T-helper 1 cell treated with Interleukin-12 subunit alpha and Interleukin-12 subunit beta and Interleukin-4 antibody, amounts not matched to agents 30 ng/mL and 1 ng/mL, for 36 hours (primary cell): Measurements from ENCODE around the gene EPS8L1. TPM values are rescaled to one million over a fixed set of nuclear protein-coding genes. Genes with fewer than 3 reads are reported as not detected.
"Not testable (repeated sequence)": the region's sequence is repeated elsewhere in the genome, so short reads cannot be mapped to it uniquely, and the experiment has no call there.

ENCODE experiments used
- intact Hi-C: fragments of 100-400 bp; cut with micrococcal nuclease; formaldehyde crosslinking; loops from one replicate; pipeline ENCODE4 v1.15.1; 2024
- total RNA-seq: library from RNA; stranded (reverse); gene quantifications from 2 replicates; pipeline ENCODE4 v1.2.3, GENCODE V29; 2022

Gene EPS8L1
- total RNA-seq, 1 donor from 2014 or later = 4.1 TPM

DNA sequence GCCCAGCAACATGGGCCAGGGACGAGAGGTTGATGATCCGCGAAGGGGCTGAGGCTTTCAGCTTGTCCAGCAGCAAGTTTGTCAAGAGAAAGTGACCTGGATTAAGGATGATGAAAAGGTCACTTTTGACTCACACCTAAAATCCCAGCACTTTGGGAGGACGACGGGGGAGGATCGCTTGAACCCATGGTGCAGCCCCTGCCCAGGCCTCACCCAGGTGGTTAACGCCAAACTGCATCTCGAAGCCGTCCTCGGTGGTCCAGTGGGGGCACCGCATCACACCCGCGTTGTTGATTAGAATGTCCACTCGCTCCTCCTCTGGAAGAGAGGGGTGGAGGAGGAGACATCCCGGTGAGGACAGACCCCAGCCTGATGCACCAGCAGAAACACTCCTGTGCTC lies 27.2 kb upstream of the EPS8L1 start:
- intact Hi-C loops = no loop called here

GRCh38 chr19:55050749-55051532 lies 24.7 kb upstream of the EPS8L1 start:
- intact Hi-C loops = no loop called here

DNA sequence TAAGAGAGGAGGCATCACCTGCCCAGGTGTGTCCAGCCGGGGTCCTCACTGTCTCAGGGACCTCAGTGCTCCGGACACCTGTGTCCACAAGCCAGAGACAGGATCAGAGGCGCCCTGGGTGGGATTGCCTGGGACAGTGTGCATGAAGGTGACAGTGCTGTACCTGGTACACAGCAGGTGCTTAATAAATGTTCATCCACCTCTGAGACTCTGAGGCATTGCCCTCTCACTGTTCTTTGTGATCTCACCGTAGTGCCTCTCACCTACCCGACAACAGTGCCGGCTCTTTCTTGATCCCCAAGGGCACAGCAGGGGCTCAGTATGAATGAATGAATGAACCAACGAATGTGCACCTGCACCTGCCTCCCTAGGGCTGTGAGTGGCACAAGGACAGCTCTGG lies 21.9 kb upstream of the EPS8L1 start:
- intact Hi-C loops = no loop called here

GRCh38 chr19:55056827-55057226 lies 18.8 kb upstream of the EPS8L1 start:
- intact Hi-C loops = no loop called here

- intact Hi-C loops = loop anchor here (1.0 kb wide), 1 partner anchor 176 kb away; no protein-coding TSS in a partner anchor
These were observed 16.7 kb upstream of the EPS8L1 start for GRCh38 chr19:55058781-55059610.

DNA sequence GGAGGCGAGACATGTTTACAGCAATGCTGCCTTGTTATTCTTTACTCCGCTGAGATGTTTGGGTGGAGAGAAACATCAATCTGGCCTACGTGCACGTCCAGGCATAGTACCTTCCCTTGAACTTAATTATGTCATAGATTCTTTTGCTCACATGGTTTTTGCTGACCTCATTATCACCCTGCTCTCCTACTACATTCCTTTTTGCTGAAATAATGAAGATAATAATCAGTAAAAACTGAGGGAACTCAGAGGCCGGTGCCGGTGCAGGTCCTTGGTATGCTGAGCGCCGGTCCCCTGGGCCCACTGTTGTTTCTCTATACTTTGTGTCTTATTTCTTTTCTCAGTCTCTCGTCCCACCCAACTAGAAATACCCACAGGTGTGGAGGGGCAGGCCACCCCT lies 15.4 kb upstream of the EPS8L1 start:
- intact Hi-C loops = not testable (repeated sequence)

DNA sequence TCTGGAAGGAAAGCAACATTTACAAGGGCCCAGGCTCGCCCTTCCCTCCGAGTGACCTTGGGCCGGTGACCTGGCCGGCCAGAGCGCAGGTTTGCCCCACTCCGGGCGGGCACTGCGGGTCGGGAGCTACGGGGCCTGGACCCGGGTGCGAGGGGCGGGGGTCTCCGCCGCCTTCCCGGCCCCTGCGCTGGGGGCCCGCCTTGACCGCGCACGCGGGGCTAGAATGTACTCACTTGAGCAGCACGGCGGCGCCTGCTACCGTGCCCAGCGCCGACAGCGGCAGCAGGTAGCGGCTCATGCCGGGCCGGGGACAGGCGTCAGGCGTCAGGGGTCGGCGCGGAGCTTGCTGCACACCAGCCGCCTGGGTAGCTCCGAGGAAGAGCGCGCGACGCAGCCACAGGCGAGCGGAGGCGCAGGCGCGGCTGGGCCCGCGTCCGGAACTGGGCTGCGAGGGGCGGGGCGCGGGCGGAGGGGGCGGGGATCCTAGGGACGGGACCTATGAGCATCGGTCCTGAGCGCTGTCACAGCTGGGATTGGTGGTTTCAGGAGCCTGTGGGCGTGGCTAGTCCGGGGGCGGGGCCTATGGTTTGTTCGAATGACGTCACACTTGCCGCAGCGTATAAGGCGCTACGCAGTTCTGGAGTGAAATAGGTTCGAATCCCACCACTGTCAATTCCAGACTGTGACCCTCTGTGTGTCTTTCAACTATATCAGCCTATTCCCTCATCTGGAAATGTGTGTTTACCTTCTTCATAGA lies 12.8 kb upstream of the EPS8L1 start, which contains the start of gene RDH13:
RDH13 (minus strand) TSS at position 414 of the 757 bp plus-strand sequence; CDS start at position 298, 116 bp downstream.
- intact Hi-C loops = loop anchor here (1.0 to 2.0 kb wide), 7 partner anchors 17 to 614 kb away; partner anchors contain the start of genes LENG8 and PPP1R12C

DNA sequence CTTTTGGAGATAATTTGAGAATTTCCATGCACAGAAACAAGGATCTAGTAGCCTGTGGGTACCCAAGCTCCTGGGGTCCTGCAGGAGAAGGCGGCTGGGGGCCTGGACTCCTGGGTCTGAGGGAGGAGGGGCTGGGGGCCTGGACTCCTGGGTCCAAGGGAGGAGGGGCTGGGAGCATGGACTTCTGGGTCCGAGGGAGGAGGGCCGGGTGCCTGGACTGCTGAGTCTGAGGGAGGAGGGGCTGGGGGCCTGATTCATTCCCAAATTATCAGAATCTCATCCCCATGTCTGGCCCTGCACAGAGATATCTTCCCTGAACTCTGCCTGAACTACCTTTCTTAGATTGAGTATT lies 12.2 kb upstream of the EPS8L1 start:
- intact Hi-C loops = loop anchor here (1.0 to 2.0 kb wide), 7 partner anchors 17 to 614 kb away; partner anchors contain the start of genes LENG8 and PPP1R12C

DNA sequence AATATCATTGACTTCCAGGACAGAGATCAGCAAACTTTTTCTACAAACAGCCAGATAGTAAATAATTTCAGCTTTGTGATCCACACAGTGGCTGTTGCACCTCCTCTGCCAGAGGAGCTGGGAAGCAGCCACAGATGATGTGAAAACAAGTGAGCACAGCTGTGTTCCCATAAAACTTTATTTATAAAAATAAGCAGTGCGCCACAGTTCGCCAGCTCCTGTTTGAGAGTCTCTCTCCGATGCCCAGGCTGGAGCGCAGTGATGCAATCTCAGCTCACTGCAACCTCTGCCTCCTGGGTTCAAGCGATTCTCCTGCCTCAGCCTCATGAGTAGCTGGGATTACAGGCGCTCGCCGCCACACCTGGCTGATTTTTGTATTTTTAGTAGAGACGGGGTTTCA lies 10.2 kb upstream of the EPS8L1 start:
- intact Hi-C loops = not testable (repeated sequence)

DNA sequence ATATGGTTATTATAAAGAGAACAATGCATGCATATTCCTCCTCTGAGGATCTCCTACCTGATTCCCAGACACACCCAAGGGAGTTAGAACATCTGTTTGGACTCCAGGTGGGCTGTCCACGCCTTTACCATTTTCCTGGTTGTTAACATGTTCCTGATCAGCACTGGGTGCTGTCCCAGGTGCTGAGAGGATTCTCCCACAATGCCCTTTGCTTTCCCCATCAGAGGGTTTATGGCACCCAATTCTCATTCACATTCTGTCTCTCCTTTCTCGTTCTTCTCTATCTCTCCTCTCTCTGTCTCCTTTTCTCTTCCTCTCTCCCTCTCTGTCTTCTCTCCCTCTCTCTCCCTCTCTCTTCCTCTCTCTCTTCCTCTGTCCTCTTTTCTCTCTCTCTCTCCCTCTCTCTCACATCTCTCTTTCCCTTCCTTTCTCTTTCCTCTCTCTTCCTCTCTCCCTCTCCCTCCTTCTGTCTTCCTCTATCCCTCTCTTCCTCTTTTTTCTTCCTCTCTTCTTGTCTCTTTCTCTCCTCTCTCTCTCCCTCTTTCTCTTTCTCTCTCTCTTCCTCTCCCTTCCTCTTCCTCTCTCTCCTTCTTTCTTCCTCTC lies 9.5 kb upstream of the EPS8L1 start:
- intact Hi-C loops = no loop called here

DNA sequence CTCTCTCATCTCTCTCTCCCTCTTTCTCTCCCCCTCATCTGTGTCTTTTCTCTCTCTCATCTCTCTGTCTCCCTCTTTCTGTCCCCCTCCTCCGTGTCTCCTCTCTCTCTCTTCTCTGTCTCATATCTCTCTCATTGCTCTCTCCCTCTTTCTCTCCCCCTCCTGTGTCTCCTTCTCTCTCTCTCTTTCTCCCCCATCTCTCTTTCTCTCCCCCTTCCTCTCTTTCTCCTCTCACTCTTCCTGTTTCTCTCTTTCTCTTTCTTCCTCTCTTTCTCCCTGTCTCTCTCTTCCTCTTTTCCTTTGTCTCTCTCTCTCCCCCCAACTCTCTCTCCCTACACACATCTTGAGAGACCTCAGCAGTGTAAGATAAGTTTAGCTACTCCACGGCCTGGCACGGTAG lies 7.8 kb upstream of the EPS8L1 start:
- intact Hi-C loops = no loop called here

DNA sequence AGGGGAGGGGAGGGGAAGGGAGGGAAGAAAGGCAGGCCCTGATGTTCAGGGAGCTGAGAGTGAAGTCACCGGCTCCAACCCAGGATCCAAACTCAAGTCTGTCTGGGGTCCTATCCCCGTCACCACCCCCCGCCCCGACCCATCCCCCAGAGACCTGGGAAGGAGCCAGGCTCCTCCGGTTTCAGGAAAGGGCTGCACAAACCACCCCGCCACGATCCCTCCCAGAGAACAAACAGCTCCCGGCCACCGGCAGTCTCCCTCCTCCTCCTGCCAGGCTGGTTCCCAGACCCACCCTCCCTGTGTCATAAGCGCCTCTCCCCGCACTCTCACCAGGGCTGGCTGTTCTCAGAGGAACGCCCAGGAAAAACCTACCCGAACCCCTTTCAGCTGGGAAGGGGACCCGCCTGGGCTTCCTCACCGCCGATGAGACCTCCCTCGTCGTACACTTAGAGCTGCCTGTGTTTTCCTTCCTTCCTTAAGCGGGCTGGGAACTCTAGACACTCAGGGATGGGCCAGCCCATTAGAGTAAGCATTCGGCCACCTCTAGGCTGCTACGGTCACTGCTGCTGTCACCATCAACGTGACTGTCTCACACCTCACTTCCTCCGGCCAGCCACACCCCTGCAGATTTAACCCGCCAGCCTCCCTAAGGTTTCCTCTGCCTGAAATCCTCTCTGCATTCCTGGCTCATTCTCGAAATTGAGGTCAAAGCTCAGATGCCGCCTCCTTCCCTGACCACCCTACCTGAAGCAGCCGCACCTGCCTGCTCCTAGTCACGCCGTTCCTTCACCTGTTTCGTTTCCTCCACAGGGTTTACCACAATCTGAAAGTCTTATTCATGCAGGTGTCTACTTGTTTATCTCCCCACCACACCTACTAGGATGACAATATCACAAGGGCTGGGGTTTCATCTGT lies 6.5 kb upstream of the EPS8L1 start:
- intact Hi-C loops = no loop called here

DNA sequence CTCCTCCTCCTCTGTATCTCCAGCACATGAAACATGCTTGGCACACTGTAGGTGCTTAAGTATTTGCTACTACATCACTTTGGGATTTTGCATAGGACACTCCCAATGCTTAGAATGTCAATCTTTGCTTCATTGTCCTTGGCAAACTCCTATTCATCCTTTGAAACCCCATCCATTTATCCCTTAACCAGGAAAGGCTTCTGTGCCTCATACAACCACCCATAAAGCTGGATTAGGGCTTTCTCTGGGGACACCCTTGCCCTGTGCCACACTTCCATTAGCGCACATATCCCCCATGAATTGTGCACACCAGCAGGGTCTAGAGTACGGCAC lies 5.8 kb upstream of the EPS8L1 start:
- intact Hi-C loops = no loop called here

GRCh38 chr19:55070466-55071128 lies 5.1 kb upstream of the EPS8L1 start:
- intact Hi-C loops = no loop called here

- intact Hi-C loops = no loop called here
These were observed 4.6 kb upstream of the EPS8L1 start for GRCh38 chr19:55071129-55071502.

DNA sequence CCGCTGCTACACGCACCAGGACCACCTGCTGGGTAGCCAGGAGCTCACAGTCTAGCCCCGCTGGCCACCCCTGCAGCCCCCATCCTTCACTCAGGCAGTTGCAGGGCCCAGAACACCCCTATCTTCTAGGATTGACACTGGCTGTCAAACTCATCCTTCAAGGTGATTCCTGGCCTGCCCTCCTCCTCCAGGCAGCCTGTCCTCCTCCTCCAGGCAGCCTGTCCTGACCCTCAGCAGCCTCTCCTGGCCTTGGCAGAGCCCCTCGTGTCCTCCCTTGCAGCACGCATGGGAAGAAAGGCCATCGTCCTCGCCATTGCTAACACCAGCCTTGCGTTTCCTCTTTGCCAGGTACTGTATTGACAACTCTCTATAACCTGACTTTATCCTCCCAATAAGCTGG lies 3.8 kb upstream of the EPS8L1 start:
- intact Hi-C loops = no loop called here

DNA sequence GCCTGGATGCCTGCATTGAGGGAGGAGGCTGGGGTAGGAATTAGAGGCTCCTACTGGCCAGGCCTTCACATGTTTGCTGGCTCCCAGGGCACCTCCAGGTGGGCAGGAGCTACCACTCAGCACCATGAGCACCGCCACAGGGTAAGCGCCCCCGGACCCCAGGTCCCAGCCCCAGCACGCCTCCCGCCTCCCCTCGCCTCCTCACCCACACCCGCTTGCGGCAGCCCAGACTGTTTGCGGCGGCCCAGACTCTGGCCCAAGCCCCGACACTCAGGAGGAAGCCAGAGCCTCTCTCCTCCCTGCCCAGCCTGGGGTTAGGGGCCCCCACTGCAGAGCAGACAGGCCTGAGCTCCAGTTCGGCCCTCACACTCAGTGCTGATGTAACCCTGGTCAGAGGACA lies 652 bp downstream of the EPS8L1 start:
- intact Hi-C loops = no loop called here

GRCh38 chr19:55077106-55077505 lies 1.4 kb downstream of the EPS8L1 start:
- intact Hi-C loops = no loop called here

- intact Hi-C loops = no loop called here
These were observed 3.3 kb downstream of the EPS8L1 start for GRCh38 chr19:55078996-55079395.
